GM23338 (cell line): ENCODE measurements around the gene GNPTAB. TPM values are rescaled to one million over a fixed set of nuclear protein-coding genes. Genes with fewer than 3 reads are reported as not detected.

Experiments
- ATAC-seq: fragments of 200-7000 bp; cut with Tn5 transposase; 3 replicates; pipeline ENCODE4 v1.9.1; 2020
- DNase-seq: peaks from one replicate; pipeline ENCODE4 v3.0.0-alpha.2; 2015; ENCODE audit warnings: low spot score
- H2AFZ ChIP-seq: fragments of 200-600 bp; sonication (generic); 2 replicates; pipeline ENCODE4 v1.8.0; 2016; ENCODE audit warnings: antibody characterized with exemption, mild to moderate bottlenecking, moderate library complexity
- H3F3A ChIP-seq: fragments of 200-600 bp; sonication (generic); replicated peaks from 2 replicates; pipeline ENCODE4 v1.8.0; 2017; ENCODE audit warnings: antibody characterized with exemption, mixed run types, low read depth
- H3K27ac ChIP-seq: fragments of 200-600 bp; sonication (generic); 2 replicates; pipeline ENCODE4 v1.6.1; 2016; ENCODE audit warnings: low read depth
- H3K27me3 ChIP-seq: fragments of 200-600 bp; sonication (generic); 2 replicates; pipeline ENCODE4 v1.8.0; 2016; ENCODE audit warnings: mild to moderate bottlenecking, mixed run types, moderate library complexity; ENCODE audit not compliant: insufficient read depth
- H3K36me3 ChIP-seq: fragments of 200-600 bp; sonication (generic); 2 replicates; pipeline ENCODE4 v1.8.0; 2016; ENCODE audit warnings: mild to moderate bottlenecking; ENCODE audit not compliant: insufficient read depth
- H3K4me1 ChIP-seq: fragments of 200-600 bp; sonication (generic); 2 replicates; pipeline ENCODE4 v1.8.0; 2016; ENCODE audit warnings: mild to moderate bottlenecking, moderate library complexity; ENCODE audit not compliant: insufficient read depth
- H3K4me2 ChIP-seq: fragments of 200-600 bp; sonication (generic); 2 replicates; pipeline ENCODE4 v1.7.1; 2017; ENCODE audit warnings: mixed run types
- H3K4me3 ChIP-seq: fragments of 200-600 bp; sonication (generic); 2 replicates; pipeline ENCODE4 v1.6.1; 2016; ENCODE audit warnings: mixed run types
- H3K79me2 ChIP-seq: fragments of 200-600 bp; sonication (generic); replicated peaks from 2 replicates; pipeline ENCODE4 v1.8.0; 2017; ENCODE audit warnings: mild to moderate bottlenecking; ENCODE audit not compliant: insufficient read depth
- H3K9me2 ChIP-seq: fragments of 200-600 bp; sonication (generic); 2 replicates; pipeline ENCODE4 v1.8.0; 2017; ENCODE audit not compliant: insufficient read depth
- H4K20me1 ChIP-seq: fragments of 200-600 bp; sonication (generic); replicated peaks from 2 replicates; pipeline ENCODE4 v1.8.0; 2017; ENCODE audit warnings: mild to moderate bottlenecking; ENCODE audit not compliant: insufficient read depth
- H3K27ac Mint-ChIP-seq: 2 replicates; pipeline ENCODE4 v1.8.0; 2020; ENCODE audit warnings: inconsistent platforms, mild to moderate bottlenecking, moderate library complexity, mixed read lengths
- H3K27me3 Mint-ChIP-seq: 3 replicates; pipeline ENCODE4 v1.8.0; 2022; ENCODE audit warnings: low read depth, mild to moderate bottlenecking, moderate library complexity, mixed read lengths, inconsistent platforms; ENCODE audit not compliant: insufficient read depth, poor library complexity
- H3K36me3 Mint-ChIP-seq: 3 replicates; pipeline ENCODE4 v1.8.0; 2021; ENCODE audit warnings: low read depth, mild to moderate bottlenecking, inconsistent platforms, moderate library complexity, mixed read lengths
- H3K4me1 Mint-ChIP-seq: 3 replicates; pipeline ENCODE4 v1.8.0; 2020; ENCODE audit warnings: mild to moderate bottlenecking, inconsistent platforms, mixed read lengths
- H3K4me3 Mint-ChIP-seq: 3 replicates; pipeline ENCODE4 v1.8.0; 2021; ENCODE audit warnings: moderate library complexity, mild to moderate bottlenecking, inconsistent platforms, mixed read lengths
- H3K9me3 Mint-ChIP-seq: 3 replicates; pipeline ENCODE4 v1.8.0; 2020; ENCODE audit warnings: moderate library complexity, mild to moderate bottlenecking, inconsistent platforms, mixed read lengths
- CREB1 ChIP-seq: fragments of 250-450 bp; sonication (Bioruptor Pico); IDR thresholded peaks from 2 replicates; pipeline ENCODE4 v1.5.0; 2020; ENCODE audit warnings: low read depth, mild to moderate bottlenecking, moderate library complexity
- CTCF ChIP-seq, 2 experiments: fragments of 200-600 bp in 1 of 2; sonication (generic) in 1 of 2; conservative IDR thresholded peaks; 2 replicates each; pipeline versions ENCODE4 v1.5.1 to v1.6.1; 2016 to 2017; ENCODE audit warnings: antibody characterized with exemption in 2 of 2, low read depth in 2 of 2, mild to moderate bottlenecking in 2 of 2, moderate library complexity in 1 of 2
- EZH2phosphoT487 ChIP-seq: fragments of 200-600 bp; sonication (generic); IDR thresholded peaks from one replicate; pipeline ENCODE4 v1.8.1; 2018; ENCODE audit warnings: antibody characterized with exemption; ENCODE audit not compliant: unreplicated experiment
- JUNB ChIP-seq: IDR thresholded peaks from one replicate; pipeline ENCODE4 v1.6.1; 2016; ENCODE audit warnings: antibody characterized with exemption; ENCODE audit not compliant: unreplicated experiment
- NANOG ChIP-seq: IDR thresholded peaks from 2 replicates; pipeline ENCODE4 v1.6.1; 2016; ENCODE audit warnings: antibody characterized with exemption, borderline replicate concordance
- ZNF114 ChIP-seq: fragments of 250-450 bp; sonication (Bioruptor Pico); IDR thresholded peaks from 2 replicates; pipeline ENCODE4 v1.5.0; 2020; ENCODE audit warnings: mild to moderate bottlenecking, moderate library complexity
- ZNF331 ChIP-seq: fragments of 250-450 bp; sonication (Bioruptor Pico); IDR thresholded peaks from 2 replicates; pipeline ENCODE4 v1.5.0; 2020; ENCODE audit warnings: low read depth, mild to moderate bottlenecking, moderate library complexity
- ZNF462 ChIP-seq: fragments of 250-450 bp; sonication (Bioruptor Pico); IDR thresholded peaks from 2 replicates; pipeline ENCODE4 v1.5.0; 2020; ENCODE audit warnings: mild to moderate bottlenecking, moderate library complexity
- polyA plus RNA-seq: library from polyadenylated mRNA; unstranded; fragments of >200 nt; fragmentation: Nextera tagmentation; extraction: Ambion mirVana; gene quantifications from 2 replicates; pipeline ENCODE4 v1.2.1, GENCODE V29; 2016
- total RNA-seq: library from RNA; depleted of rRNA; stranded (reverse); fragments of >200 nt; shearing (Covaris generic); gene quantifications from 2 replicates; pipeline ENCODE4 v1.2.3, GENCODE V29; 2014
- TF ChIP-seq, protein P1 (sequence below): IDR thresholded peaks from 2 replicates; pipeline ENCODE4 v1.6.1; 2016; ENCODE audit warnings: antibody characterized with exemption
- TF ChIP-seq, protein P2 (sequence below): IDR thresholded peaks from one replicate; pipeline ENCODE4 v1.6.1; 2018; ENCODE audit warnings: antibody characterized with exemption; ENCODE audit not compliant: unreplicated experiment

The GNPTAB gene
- total and polyA plus RNA-seq, 2 experiments from 2014 or later = 23.6 to 58.3 TPM

GRCh38 chr12:101806265-101806664 lies 24.5 kb downstream of the GNPTAB start:
- Histone ChIP-seq H4K20me1 (no peaks in the 10 kb centered on the region; the same call in 1 of the 2 replicates), H3K9me2 (no peaks in the 10 kb centered on the region), H3K79me2 (peaks cover 96% of the 10 kb centered on the region), H3K4me3 (no peak overlapping the region), H3K27me3 (no peaks in the 10 kb centered on the region), H3K4me2 (no peak overlapping the region), H3K36me3 (no peaks in the 10 kb centered on the region), H3K27ac (no peak overlapping the region), H2AFZ (no peak overlapping the region), H3K4me1 (peaks cover 12% of the 10 kb centered on the region; the same call in 1 of the 2 replicates), H3F3A (no peaks in the 10 kb centered on the region)
- DNase-seq (no peak), ATAC-seq (no peak)
- TF ChIP-seq JUNB = no peak
- TF ChIP-seq, protein P1, sequence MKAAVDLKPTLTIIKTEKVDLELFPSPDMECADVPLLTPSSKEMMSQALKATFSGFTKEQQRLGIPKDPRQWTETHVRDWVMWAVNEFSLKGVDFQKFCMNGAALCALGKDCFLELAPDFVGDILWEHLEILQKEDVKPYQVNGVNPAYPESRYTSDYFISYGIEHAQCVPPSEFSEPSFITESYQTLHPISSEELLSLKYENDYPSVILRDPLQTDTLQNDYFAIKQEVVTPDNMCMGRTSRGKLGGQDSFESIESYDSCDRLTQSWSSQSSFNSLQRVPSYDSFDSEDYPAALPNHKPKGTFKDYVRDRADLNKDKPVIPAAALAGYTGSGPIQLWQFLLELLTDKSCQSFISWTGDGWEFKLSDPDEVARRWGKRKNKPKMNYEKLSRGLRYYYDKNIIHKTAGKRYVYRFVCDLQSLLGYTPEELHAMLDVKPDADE = no peak
- TF ChIP-seq CREB1 (CRISPR knock-in tag) = no peak
- TF ChIP-seq EZH2phosphoT487 = no peak
- no peak for TF ChIP-seq ZNF331 (CRISPR knock-in tag)
- no peak for TF ChIP-seq CTCF (conservative IDR thresholded peaks at IDR 0.05; ENCODE audit: low read depth in 2 of 2)
- no peak for TF ChIP-seq ZNF462
- no peak for TF ChIP-seq NANOG
- TF ChIP-seq, protein P2, sequence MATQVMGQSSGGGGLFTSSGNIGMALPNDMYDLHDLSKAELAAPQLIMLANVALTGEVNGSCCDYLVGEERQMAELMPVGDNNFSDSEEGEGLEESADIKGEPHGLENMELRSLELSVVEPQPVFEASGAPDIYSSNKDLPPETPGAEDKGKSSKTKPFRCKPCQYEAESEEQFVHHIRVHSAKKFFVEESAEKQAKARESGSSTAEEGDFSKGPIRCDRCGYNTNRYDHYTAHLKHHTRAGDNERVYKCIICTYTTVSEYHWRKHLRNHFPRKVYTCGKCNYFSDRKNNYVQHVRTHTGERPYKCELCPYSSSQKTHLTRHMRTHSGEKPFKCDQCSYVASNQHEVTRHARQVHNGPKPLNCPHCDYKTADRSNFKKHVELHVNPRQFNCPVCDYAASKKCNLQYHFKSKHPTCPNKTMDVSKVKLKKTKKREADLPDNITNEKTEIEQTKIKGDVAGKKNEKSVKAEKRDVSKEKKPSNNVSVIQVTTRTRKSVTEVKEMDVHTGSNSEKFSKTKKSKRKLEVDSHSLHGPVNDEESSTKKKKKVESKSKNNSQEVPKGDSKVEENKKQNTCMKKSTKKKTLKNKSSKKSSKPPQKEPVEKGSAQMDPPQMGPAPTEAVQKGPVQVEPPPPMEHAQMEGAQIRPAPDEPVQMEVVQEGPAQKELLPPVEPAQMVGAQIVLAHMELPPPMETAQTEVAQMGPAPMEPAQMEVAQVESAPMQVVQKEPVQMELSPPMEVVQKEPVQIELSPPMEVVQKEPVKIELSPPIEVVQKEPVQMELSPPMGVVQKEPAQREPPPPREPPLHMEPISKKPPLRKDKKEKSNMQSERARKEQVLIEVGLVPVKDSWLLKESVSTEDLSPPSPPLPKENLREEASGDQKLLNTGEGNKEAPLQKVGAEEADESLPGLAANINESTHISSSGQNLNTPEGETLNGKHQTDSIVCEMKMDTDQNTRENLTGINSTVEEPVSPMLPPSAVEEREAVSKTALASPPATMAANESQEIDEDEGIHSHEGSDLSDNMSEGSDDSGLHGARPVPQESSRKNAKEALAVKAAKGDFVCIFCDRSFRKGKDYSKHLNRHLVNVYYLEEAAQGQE = no peak
- no peak for TF ChIP-seq ZNF114 (CRISPR knock-in tag)
- Mint-ChIP-seq H3K4me3 (no peak overlapping the region), H3K36me3 (peaks cover 3% of the 10 kb centered on the region; the same call in 1 of the 3 replicates), H3K27me3 (no peaks in the 10 kb centered on the region), H3K27ac (no peak overlapping the region), H3K4me1 (peaks cover 17% of the 10 kb centered on the region), H3K9me3 (no peaks in the 10 kb centered on the region)
